ENCODE data around the gene MAFB. TPM values are rescaled to one million over a fixed set of nuclear protein-coding genes. Genes with fewer than 3 reads are reported as not detected.

Gene MAFB
- total and polyA plus RNA-seq, 9 of the 15 experiments (the other 6 are each of a cell fraction or from before 2014, with no cell fraction given): 0.04 TPM; not detected in 8

DNA sequence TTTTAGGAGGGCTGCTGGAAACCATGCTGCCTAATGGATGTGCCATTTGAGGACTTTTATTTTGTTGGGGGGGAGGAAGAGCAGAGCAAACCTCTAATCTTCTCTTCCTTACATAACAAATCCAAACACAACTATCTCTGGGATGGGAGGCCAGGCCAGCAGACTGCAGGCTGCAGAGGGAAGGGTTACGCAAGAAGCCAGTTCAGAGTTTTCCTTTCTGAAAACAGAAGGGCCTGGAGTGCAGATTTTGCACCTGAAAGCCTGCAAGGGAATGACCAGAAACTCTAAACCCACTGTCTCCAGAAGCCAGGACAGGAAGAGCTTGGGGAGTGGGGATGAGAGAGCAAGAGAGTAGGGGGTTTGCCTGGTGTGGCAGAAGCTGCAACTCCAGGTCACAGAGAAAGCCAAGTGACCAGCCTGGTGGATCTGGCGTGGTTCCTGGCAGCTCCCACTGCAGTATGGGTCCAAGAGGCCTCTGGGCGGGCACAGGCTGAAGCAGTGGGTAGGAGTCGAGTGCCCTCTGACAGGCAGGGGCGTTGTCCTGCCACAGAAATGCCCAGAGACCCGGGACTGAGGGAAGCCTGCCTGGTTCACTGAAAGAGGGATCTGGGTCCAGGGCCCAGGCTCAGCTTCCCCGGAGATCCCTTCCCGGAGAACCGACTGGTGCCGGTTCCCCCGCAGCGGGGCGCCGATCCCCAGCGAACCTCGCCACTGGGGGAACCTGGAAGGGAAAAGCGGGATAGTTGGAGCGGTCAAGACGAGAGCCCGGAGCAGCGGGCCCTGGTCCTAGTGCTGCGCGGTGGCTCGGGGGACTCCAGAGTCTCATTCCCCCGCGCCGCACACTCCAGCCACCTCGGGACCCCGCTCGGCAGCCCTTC is 6.7 kb downstream of the MAFB start:
- TF ChIP-seq CEBPB (tag; IDR thresholded peaks at IDR 0.05) (peak; percentile 32; the same call in 1 of the 2 replicates), MYNN (IDR thresholded peaks at IDR 0.05) (peak; percentile 81), MYNN (CRISPR knock-in tag; IDR thresholded peaks at IDR 0.05) (no peak)
- TF ChIP-seq, protein P1, sequence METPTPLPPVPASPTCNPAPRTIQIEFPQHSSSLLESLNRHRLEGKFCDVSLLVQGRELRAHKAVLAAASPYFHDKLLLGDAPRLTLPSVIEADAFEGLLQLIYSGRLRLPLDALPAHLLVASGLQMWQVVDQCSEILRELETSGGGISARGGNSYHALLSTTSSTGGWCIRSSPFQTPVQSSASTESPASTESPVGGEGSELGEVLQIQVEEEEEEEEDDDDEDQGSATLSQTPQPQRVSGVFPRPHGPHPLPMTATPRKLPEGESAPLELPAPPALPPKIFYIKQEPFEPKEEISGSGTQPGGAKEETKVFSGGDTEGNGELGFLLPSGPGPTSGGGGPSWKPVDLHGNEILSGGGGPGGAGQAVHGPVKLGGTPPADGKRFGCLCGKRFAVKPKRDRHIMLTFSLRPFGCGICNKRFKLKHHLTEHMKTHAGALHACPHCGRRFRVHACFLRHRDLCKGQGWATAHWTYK (CRISPR knock-in tag; IDR thresholded peaks at IDR 0.05): no peak
- no peak overlapping the region for H3K9ac ChIP-seq (ENCODE audit: insufficient read depth in 1 of 2, low read depth in 2 of 2, low read length in 2 of 2)
- no peaks in the 10 kb centered on the region for H3K36me3 ChIP-seq (ENCODE audit: control insufficient read depth, insufficient read depth, low read length)
- FAIRE-seq (no peak), ATAC-seq (no peak), DNase-seq (ENCODE audit: extremely low read depth in 1 of 4, low spot score in 3 of 4) (no peak)
- H4K20me1 ChIP-seq (replicated peaks; ENCODE audit: control insufficient read depth, insufficient read depth, low read length): no peaks in the 10 kb centered on the region
- H3K27ac ChIP-seq (ENCODE audit: extremely low read depth, low read depth, low read length): no peak overlapping the region
- H3K9me3 ChIP-seq (replicated peaks; ENCODE audit: control insufficient read depth, insufficient read depth, low read depth, low read length): no peaks in the 10 kb centered on the region
- peaks cover 9 to 45% of the 10 kb centered on the region in 2 experiments; a peak in 3 of 5 replicates for H3K27me3 ChIP-seq (ENCODE audit: control insufficient read depth in 2 of 2, insufficient read depth in 2 of 2, low read length in 2 of 2)
- peaks cover 0 to 3% of the 10 kb centered on the region in 2 experiments; a peak in 1 of 5 replicates for H3K4me1 ChIP-seq (replicated peaks in 1 of 2; ENCODE audit: control insufficient read depth in 2 of 2, insufficient read depth in 2 of 2, low read length in 2 of 2)
- no peak overlapping the region for H2AFZ ChIP-seq (ENCODE audit: low read depth, low read length)
- in situ Hi-C loops (cut with MboI): loop anchor here (25.0 kb wide), 1 partner anchor 1420 kb away; no protein-coding TSS in a partner anchor
- CTCF ChIA-PET (ENCODE audit: low intra/inter-chr PET ratio): no interaction called here
- no peaks in the 10 kb centered on the region for H3K79me2 ChIP-seq (ENCODE audit: control insufficient read depth, insufficient read depth, low read length)
- no peak overlapping the region for H3K4me3 ChIP-seq
- POLR2A ChIA-PET: no interaction called here
- H3K4me2 ChIP-seq (ENCODE audit: insufficient read depth, low read length): no peak overlapping the region
- 1% methylated on average over 24 of the region's 30 CpGs for WGBS (ENCODE audit: insufficient coverage, low coverage, missing lambda C conversion rate)
- no TSS peak for BruUV-seq (replicated peaks)
- intact Hi-C loops (cut with micrococcal nuclease): no loop called here
- no peaks in the 10 kb centered on the region for H3K9me1 ChIP-seq (ENCODE audit: control insufficient read depth, insufficient read depth, low read length)
